ENCODE results near the gene ARAP3. TPM values are rescaled to one million over a fixed set of nuclear protein-coding genes. Genes with fewer than 3 reads are reported as not detected.

ARAP3 gene
- total and polyA plus RNA-seq, 5 experiments from 2014 or later = 38.2 to 41.4 TPM; not detected in 3

GRCh38 chr5:141695627-141696215 is 13.7 kb upstream of the ARAP3 start:
- ATAC-seq = no peak

DNA sequence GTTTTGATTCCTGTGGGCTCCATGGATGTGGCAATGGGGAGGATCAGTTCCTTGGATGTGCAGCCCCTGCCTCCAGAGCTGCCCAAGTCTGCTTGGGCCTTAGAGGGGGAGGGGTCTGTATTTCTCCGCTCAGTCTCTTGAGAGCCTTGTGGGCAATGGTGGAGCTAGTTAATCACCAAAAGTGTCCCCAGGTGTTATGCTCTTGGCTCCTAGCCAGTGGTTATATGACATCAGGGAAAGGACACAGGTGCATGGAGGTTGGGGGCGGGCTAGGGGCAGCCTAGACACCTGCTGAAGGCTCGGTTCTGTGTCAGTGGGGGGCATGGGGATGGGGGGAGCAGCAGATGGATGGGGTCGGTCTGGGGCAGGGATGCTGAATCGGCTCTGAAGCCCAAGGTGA is 12.4 kb upstream of the ARAP3 start:
- no peaks in the 10 kb centered on the region for H3K9me3 Mint-ChIP-seq
- H3K4me3 Mint-ChIP-seq = no peak overlapping the region
- H3K27me3 Mint-ChIP-seq = peaks cover 15 to 67% (median 30%) of the 10 kb centered on the region in 5 donors
- ATAC-seq (no peak), DNase-seq (no peak)
- no peaks in the 10 kb centered on the region for H3K36me3 Mint-ChIP-seq
- no peak overlapping the region for H3K27ac Mint-ChIP-seq
- H3K4me1 Mint-ChIP-seq = peaks cover 10 to 22% (median 19%) of the 10 kb centered on the region in 4 donors
- POLR2A ChIA-PET = interaction anchor here (1.3 to 3.8 kb wide), 3 partner anchors 11 to 266 kb away, joined by 5 to 29 read pairs (median 9); partner anchors contain the start of gene PCDH1

More at GRCh38 chr5:141695627-141696215, 13.7 kb upstream of the ARAP3 start:
- Mint-ChIP-seq H3K9me3 (no peaks in the 10 kb centered on the region), H3K27ac (no peak overlapping the region), H3K4me3 (no peak overlapping the region), H3K36me3 (no peaks in the 10 kb centered on the region), H3K4me1 (peaks cover 11 to 22% (median 20%) of the 10 kb centered on the region in 4 donors), H3K27me3 (peaks cover 20 to 78% (median 41%) of the 10 kb centered on the region in 5 donors)
- no peak for DNase-seq
- POLR2A ChIA-PET = interaction anchor here (1.2 to 1.3 kb wide), 2 partner anchors 13 to 265 kb away, joined by 3 to 9 read pairs; no protein-coding TSS in a partner anchor

- Mint-ChIP-seq H3K9me3 (no peaks in the 10 kb centered on the region), H3K4me3 (peak overlapping the region in 6 of 10 donors; percentile 37 to 80 (median 73)), H3K4me1 (peaks cover 10 to 20% (median 19%) of the 10 kb centered on the region in 4 donors), H3K36me3 (no peaks in the 10 kb centered on the region), H3K27ac (peak overlapping the region in 8 of 10 donors; percentile 18 to 77 (median 51)), H3K27me3 (peaks cover 7 to 54% (median 21%) of the 10 kb centered on the region in 5 donors)
- DNase-seq = peak in 3 of 10 donors; percentile 26 to 71 (median 40)
- POLR2A ChIA-PET = interaction anchor here (0.6 to 3.8 kb wide), 10 partner anchors 10 to 546 kb away, joined by 3 to 29 read pairs (median 5); partner anchors contain the start of gene PCDH1
- ATAC-seq = peak; percentile 52 to 59
Measured at GRCh38 chr5:141692919-141693725, 11.1 kb upstream of the ARAP3 start.

- peak overlapping the region in 9 of 10 donors; percentile 43 to 80 (median 66) for H3K4me3 Mint-ChIP-seq
- POLR2A ChIA-PET = interaction anchor here (0.6 to 3.8 kb wide), 11 partner anchors 9 to 327 kb away, joined by 3 to 29 read pairs (median 5); partner anchors contain the start of genes DELE1, GNPDA1 and PCDH1
- DNase-seq = no peak
- peak in 1 of 2 donors; percentile 17 for ATAC-seq
- H3K9me3 Mint-ChIP-seq = no peaks in the 10 kb centered on the region
- peaks cover 7 to 48% (median 18%) of the 10 kb centered on the region in 5 donors for H3K27me3 Mint-ChIP-seq
- no peaks in the 10 kb centered on the region for H3K36me3 Mint-ChIP-seq
- peaks cover 10 to 20% (median 19%) of the 10 kb centered on the region in 4 donors for H3K4me1 Mint-ChIP-seq
- H3K27ac Mint-ChIP-seq = peak overlapping the region in 4 of 10 donors; percentile 14 to 72 (median 56)
Measured at GRCh38 chr5:141692533-141692888, 10.5 kb upstream of the ARAP3 start.

DNA sequence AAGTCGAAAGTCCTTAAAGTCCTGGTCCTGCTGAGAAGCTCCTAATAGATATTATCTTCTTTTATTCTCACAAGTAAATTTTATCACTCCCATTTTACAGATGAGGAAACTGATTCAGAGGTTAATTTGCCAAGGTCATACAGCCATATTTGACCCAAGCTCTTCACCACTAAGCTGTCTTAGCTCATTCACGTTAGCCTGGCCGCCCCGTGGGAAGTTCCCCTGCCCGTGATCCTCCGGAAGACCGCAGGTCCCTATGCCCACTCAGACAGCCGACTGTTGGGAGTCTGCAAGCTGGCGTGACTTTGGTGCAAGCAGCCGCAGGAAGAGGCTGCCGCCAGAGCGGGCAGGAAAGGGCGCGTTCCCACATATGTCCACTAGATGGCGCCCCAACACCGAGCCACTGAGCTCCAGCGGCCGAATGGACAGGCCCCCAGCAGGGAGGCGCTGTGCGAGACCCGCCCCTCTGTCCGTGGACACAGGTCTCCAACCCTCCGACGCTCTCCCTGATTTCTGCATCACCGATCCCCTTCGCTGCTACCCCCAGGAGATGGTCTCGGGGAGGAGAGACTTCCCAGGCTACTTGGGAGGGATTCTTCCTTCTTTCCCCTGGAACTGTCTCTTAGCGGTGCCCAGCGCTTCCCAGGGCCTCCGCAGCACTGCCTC is 10.0 kb upstream of the ARAP3 start:
- Mint-ChIP-seq H3K27ac (peak overlapping the region in 4 of 10 donors; percentile 9 to 72 (median 56)), H3K36me3 (no peaks in the 10 kb centered on the region), H3K27me3 (peaks cover 4 to 43% (median 14%) of the 10 kb centered on the region in 5 donors), H3K9me3 (no peaks in the 10 kb centered on the region), H3K4me1 (peaks cover 10 to 20% (median 19%) of the 10 kb centered on the region in 4 donors), H3K4me3 (peak overlapping the region in 8 of 10 donors; percentile 63 to 80 (median 69))
- DNase-seq (peak; percentile 65 to 89 (median 80)), ATAC-seq (peak; percentile 90 to 96)
- POLR2A ChIA-PET = interaction anchor here (0.6 to 3.8 kb wide), 12 partner anchors 9 to 415 kb away, joined by 3 to 29 read pairs (median 4); partner anchors contain the start of genes DELE1, GNPDA1 and PCDH1

GRCh38 chr5:141691286-141691866 is 9.3 kb upstream of the ARAP3 start:
- no peaks in the 10 kb centered on the region for H3K9me3 Mint-ChIP-seq
- peak overlapping the region in 1 of 10 donors; percentile 17 for H3K27ac Mint-ChIP-seq
- H3K4me3 Mint-ChIP-seq = no peak overlapping the region
- peaks cover 10 to 20% (median 19%) of the 10 kb centered on the region in 4 donors for H3K4me1 Mint-ChIP-seq
- peaks cover 0 to 36% (median 8%) of the 10 kb centered on the region in 5 donors for H3K27me3 Mint-ChIP-seq
- ATAC-seq (no peak), DNase-seq (no peak)
- POLR2A ChIA-PET = interaction anchor here (0.6 to 3.8 kb wide), 12 partner anchors 8 to 416 kb away, joined by 3 to 29 read pairs (median 4); partner anchors contain the start of genes DELE1, GNPDA1 and PCDH1
- H3K36me3 Mint-ChIP-seq = no peaks in the 10 kb centered on the region

- POLR2A ChIA-PET = no interaction called here
- no peaks in the 10 kb centered on the region for H3K9me3 Mint-ChIP-seq
Measured at GRCh38 chr5:141686648-141687416, 4.8 kb upstream of the ARAP3 start.

DNA sequence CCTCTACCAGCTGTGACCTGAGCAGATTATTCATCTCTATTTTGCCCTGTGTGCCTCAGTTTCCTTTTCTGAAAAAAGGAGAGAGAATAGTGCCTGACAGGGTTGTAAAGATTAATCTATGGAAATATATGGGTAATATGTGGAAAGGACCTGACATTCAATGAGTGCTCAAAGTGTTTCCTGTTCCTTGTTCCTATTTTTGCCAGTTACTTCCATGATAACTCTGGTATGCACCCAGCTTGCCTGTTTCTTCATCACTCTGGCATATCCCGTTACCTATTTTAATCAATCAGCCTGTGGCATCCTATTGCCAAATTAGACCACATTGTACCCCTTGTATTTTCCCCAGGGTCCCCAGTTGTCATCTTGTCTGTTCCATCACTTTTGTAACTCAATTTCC is 3.6 kb upstream of the ARAP3 start:
- POLR2A ChIA-PET = no interaction called here
- DNase-seq (no peak), ATAC-seq (no peak)
- H3K27ac Mint-ChIP-seq = peak overlapping the region in 3 of 10 donors; percentile 65 to 87 (median 73)
- no peaks in the 10 kb centered on the region for H3K9me3 Mint-ChIP-seq
- H3K27me3 Mint-ChIP-seq = peaks cover 0 to 2% (median 0%) of the 10 kb centered on the region in 5 donors
- H3K4me3 Mint-ChIP-seq = no peak overlapping the region
- no peaks in the 10 kb centered on the region for H3K36me3 Mint-ChIP-seq
- H3K4me1 Mint-ChIP-seq = peaks cover 15 to 42% (median 28%) of the 10 kb centered on the region in 4 donors

More at GRCh38 chr5:141686648-141687416, 4.8 kb upstream of the ARAP3 start:
- no peak for DNase-seq
- H3K4me1 Mint-ChIP-seq = peaks cover 9 to 32% (median 20%) of the 10 kb centered on the region in 4 donors
- no peak overlapping the region for H3K4me3 Mint-ChIP-seq
- no peaks in the 10 kb centered on the region for H3K36me3 Mint-ChIP-seq
- no peak for ATAC-seq
- H3K27me3 Mint-ChIP-seq = peaks cover 0 to 3% (median 0%) of the 10 kb centered on the region in 5 donors
- H3K27ac Mint-ChIP-seq = peak overlapping the region in 2 of 10 donors; percentile 37 to 77

DNA sequence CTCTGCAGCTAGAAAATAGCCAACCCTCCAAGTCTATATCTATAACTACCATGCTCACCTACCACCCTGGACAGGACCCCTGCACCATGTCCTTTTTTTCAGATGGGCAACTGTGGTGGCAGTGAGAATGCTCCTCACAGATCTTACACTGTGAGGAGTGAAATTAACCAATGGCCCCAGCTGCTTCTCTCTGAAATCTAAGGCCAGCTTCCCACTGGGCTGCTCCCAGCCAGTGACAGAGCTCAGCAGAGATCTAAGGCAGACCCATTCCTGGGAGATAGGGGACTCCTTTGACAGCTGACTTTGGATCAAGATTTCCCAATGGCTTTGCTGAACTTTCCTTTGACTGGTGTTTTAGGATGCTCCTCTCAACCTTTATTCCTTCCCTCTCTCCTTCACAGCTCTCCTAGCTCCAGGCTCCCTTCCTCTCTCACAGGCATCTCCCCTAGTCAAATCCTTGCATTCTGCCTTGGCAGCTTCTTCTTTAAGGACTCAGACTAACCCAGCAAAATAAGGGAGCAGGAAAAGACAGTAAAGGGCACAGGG is 1.6 kb upstream of the ARAP3 start:
- H3K9me3 Mint-ChIP-seq = no peaks in the 10 kb centered on the region
- H3K4me1 Mint-ChIP-seq = peaks cover 18 to 44% (median 29%) of the 10 kb centered on the region in 4 donors
- ATAC-seq (no peak), DNase-seq (no peak)
- POLR2A ChIA-PET = interaction anchor here (0.6 to 3.4 kb wide), 18 partner anchors 9 to 897 kb away, joined by 3 to 25 read pairs (median 5); partner anchors contain the start of genes FCHSD1, GNPDA1, HDAC3 and PCDH1
- H3K36me3 Mint-ChIP-seq = no peaks in the 10 kb centered on the region
- H3K27me3 Mint-ChIP-seq = no peaks in the 10 kb centered on the region
- H3K4me3 Mint-ChIP-seq = peak overlapping the region in 5 of 10 donors; percentile 6 to 84 (median 32)
- H3K27ac Mint-ChIP-seq = peak overlapping the region in 6 of 10 donors; percentile 22 to 83 (median 64)

DNA sequence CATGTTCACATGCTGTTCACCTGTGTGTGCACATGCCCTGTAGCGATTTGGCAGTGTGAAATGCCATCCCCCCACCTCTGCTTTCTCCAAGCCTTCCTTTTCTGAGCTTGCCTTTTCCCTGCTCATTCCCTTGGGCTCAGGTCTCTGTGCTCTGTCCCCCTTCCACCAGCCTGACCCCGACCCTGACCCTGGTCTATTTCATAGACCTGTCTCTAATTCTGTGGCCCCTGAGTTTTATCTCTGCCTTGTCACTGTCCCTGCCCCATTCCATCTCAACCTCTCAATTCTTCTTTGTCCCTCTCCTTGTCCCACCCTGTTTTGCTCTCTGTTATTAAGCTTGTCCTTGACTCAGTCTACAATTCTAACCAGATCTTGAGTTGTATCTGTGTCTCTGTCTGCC is 735 bp downstream of the ARAP3 start:
- Mint-ChIP-seq H3K4me1 (peaks cover 18 to 44% (median 29%) of the 10 kb centered on the region in 4 donors), H3K4me3 (peak overlapping the region; percentile 32 to 83 (median 72)), H3K27ac (peak overlapping the region; percentile 3 to 95 (median 85)), H3K27me3 (no peaks in the 10 kb centered on the region), H3K9me3 (no peaks in the 10 kb centered on the region), H3K36me3 (peaks cover 0 to 2% (median 0%) of the 10 kb centered on the region in 3 donors)
- DNase-seq (no peak), ATAC-seq (no peak)
- POLR2A ChIA-PET = interaction anchor here (0.7 to 3.4 kb wide), 7 partner anchors 11 to 633 kb away, joined by 3 to 18 read pairs (median 4); partner anchors contain the start of genes DELE1 and FCHSD1
